GM04504 (cell line): Measurements from ENCODE around the gene METTL8.
A peak's percentile ranks its signal among the peaks of the same experiment; 100 is the strongest.

Experiments used
- DNase-seq: peaks from one replicate; pipeline ENCODE4 v3.0.0-alpha.2; 2012; ENCODE audit warnings: low read depth

METTL8 gene, protein sequence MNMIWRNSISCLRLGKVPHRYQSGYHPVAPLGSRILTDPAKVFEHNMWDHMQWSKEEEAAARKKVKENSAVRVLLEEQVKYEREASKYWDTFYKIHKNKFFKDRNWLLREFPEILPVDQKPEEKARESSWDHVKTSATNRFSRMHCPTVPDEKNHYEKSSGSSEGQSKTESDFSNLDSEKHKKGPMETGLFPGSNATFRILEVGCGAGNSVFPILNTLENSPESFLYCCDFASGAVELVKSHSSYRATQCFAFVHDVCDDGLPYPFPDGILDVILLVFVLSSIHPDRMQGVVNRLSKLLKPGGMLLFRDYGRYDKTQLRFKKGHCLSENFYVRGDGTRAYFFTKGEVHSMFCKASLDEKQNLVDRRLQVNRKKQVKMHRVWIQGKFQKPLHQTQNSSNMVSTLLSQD

DNA sequence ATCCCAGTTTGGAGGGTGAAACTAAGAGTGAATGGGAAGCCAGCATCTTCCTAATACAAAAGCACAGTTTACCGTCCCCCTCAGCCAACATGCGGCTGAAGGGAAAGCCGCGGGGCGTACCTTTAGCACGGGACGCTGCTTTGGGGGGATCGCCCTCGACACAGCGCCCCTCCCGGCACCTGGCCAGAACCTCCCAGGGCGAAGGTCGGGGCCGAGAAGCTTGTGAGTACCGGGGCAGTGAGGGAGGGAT, at the start of gene METTL8:
TSS of gene METTL8 (minus strand) at position 228 of the 250 bp plus-strand sequence. CDS start 41,805 bp downstream, outside the sequence.
- no peak for DNase-seq

DNA sequence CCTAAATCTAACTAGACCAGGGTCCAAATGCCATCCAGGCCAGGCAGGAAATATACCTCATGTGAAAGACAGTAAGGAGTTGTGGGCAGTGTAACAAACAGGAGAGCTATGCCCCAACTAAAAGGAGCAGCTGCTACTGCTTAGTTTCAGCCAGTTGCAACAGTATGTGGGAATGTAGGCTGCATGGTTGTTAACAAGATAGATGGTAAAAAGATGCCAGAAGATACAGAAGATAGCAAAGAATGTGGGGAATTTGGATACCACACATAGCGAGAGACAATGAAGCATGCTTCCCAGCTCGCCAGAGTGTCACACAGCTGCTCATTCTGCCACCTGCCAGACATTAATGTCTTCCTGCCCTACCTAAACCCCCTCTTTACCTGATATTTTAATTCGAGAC, 49.1 kb upstream of the METTL8 start:
- DNase-seq: peak; percentile 67

DNA sequence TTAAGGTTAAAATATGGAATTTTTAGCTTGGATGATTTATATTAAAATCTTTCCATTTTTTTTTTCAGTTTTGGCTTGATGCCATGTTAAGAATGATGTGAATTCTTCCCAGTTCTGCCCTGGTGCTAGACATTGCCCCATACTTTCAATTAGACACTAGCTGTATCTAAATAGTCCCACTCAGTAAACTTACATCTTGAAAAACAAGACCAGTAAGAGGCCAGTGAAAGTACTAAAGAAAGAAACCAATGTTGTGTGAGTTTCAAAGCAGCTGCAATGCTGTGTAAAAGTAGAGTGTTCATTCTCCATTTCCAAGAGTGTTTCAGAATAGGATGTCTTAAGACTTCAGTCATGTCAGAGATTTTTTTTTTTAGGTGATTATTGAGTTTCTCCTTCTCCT, 48.5 kb upstream of the METTL8 start:
- DNase-seq: no peak

DNA sequence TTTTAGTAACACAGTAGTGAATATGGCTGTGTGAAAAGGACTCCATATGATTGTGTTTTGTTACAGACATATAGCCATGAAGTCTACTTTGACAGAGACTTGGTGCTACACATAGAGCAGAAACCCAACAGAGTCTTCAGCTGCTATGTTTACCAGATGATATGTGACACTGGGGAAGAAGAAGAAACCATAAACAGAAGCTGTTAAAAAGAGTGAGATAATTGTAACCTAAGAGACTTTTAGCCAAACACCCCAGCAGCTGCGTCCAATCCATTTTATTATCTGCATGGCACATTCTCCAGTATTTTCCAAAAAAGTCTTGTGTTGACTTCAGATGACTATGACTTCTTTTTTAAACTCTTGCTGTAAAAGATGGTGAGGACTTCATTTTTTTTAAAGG, 47.1 kb upstream of the METTL8 start:
- DNase-seq: no peak

DNA sequence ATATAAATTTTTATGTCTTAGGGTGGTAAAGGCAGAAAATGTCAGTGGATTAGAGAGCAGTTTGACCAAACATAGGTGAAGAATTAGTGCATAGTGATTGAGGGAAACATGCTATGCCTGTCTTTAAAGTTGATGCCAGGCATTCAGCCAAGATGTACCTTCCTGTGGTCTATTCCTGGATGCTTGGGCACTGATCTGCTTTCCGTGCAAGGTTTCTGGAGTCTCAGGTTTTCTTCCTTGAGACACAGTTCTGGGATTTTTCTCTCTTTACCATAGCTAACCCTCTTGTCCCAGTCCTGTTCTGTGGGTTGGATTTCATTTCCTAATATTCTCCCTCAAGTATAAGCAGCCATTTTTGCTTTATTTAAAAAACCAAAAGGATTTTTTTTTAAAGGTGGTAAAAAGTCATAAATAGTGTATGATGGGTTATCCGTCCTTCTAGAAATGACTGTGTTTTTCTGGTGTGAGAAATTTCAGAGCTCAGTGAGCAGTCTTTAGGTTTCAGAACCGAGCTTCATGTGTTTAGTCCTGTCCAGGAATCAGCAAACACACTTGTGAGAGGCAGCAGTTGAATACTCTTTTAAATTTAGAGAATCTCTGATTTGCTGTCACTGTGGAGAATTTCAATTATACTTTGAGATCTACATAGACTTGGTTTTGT, 45.5 kb upstream of the METTL8 start:
- DNase-seq: no peak

DNA sequence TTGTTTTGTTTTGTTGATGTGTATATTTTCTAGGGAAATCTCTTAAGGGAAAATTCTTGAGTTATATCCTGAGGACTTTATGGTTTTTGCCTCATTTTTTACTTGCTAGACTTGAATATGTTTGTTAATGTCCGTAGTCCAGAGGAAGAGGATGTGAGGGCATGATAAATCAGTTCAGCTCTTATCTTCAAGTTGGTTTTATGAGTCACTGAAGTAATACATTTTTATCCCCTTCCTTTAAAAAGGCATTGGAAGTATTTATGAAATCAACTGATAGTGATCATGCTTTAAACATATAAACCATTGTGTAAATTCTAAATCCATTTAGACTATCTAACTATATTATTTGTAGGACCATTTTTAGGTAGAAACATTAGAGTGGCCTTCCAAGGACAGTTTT, 44.6 kb upstream of the METTL8 start:
- DNase-seq: no peak

DNA sequence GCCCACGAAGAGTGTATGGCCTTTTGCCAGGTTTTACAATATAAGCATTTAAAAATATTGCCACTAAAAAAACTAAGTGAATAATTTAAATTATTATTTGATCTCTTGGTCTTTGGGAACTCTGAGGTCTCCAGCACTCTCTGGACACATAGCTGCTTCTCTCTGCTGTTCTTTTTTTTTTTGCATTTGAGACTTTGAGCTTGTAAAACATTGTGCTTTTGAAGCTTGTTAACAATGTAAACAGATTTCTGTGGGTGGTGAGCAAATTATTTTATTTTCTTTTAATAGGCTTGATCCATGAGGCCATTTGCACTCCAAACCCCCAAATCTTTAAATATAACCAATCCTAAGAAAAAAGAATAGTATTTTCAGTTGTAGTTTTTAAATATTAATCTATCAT, 42.2 kb upstream of the METTL8 start:
- DNase-seq: no peak

DNA sequence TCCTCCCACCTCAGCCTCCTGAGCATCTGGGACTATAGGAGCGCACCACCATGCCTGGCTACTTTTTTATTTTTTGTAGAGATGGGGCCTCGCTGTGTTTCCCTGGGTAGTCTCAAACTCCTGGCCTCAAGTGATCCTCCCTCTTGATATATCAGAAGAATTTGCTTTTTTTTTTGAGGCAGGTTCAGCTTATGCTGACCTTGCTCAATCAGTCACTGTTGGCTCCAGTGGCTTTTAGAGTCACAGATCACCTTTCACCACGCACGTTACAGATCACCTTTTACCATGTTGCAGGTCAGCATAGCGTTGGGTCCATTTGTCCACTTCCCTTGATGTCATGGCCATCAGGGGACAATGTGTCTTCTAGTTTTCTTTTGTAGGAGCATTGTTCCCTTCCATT, 36.3 kb upstream of the METTL8 start:
- DNase-seq: no peak

DNA sequence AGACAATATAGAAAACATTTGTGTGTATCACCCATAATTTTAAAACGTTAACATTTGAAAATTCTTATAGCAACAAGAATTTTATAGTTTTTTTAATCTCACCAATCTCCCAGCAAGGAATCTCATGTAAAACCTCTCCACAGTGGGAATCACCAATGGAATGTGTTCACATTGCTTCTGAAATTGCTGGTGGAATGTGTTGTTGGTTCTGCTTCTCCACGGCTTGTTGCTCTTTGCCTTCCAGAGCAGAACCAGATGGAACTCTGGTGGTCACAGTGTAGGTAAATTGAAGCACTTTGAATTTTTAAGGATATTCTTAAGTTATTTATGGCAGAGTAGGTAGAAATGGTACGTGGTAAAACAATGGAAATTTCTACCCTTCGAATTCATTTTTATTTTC, 35.4 kb upstream of the METTL8 start:
- DNase-seq: no peak

DNA sequence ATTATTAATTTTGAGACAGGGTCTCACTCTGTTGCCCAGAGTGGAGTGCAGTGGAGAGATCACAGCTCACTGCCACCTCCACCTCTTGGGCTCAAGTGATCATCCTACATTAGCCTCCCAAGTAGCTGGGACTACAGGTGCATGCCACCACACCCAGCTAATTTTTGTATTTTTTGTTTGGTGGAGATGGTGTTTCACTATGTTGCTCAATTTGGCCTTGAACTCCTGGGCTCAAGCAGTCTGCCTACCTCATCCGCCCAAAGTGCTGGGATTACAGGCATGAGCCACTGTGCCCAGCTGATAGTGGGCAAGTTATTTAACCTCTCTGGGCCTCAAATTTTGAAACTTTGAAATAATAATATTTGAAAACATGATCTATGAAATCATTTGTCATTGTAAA, 26.7 kb upstream of the METTL8 start:
- DNase-seq: no peak

DNA sequence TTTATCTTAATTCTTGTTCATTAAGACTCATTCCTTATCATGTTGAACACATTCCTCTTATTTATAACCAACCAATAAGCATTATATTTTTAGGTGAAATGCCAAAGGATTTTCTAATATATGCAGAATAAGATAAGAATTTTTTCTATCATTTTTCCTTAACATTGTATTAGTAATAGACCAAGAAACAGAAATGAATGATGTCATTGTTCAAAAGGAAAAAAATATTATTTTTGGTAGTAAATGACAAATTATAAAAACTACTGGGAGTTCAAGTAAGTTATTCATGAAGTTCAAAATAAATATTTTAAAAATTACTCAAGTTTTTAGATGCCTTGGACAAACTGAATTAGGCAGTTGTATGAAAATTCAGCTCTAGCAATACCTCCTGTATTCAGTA, 25.7 kb upstream of the METTL8 start:
- no peak for DNase-seq

DNA sequence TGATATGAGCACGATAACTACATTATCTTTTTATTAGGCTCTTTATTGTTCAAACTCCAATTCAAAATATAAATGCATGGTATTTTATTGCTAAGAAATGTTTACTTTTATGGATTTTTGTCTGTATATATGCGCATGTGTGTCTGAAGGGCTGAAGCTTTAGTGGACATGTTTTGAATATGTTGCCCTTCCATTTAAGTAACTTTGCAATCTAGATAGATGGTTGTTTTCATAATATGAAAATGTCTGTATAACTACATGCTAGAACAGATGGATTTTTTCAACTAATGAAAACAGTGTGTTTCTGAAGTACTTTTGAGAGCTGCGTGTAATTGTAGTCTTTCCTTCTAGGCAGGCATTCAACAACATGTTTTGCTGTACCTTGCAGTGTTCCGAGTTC, 19.0 kb upstream of the METTL8 start:
- DNase-seq: no peak

DNA sequence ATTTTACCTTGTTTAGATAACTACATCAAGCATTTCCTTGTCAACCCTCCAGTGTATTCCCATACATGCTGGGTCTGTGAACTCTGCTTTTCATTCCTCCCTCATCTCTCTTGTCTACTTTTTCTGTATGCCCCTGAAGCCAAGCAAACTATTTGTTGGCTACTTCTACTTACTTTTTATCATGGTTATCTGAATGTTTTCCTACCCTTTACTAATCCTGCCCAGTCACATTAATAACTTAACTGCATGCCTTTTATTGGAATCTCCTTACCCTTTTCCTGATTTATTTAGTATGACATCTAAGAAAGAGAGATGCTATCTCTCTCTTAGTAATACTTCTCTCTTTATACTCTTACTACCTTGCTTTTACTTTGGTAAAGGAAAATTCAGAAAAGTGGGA, 17.3 kb upstream of the METTL8 start:
- no peak for DNase-seq

DNA sequence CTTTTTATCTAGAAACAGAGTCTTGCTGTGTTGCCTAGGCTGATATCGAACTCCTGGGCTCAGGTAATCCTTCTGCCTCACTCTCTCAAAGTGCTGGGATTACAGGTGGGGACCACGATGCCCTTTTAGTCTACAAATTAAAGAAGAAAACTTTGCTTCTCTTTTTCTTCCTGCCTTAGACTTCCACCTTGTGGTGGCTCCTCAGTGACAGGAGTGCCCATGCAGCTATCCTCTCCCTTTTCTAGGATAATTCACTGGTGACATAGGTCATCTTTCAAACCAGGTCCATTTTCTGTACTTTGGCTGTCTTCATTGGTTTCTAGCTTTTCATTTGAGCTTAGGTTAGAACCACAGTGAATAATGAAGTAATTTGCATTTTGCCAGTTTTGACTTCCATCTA, 13.9 kb upstream of the METTL8 start:
- DNase-seq: no peak

DNA sequence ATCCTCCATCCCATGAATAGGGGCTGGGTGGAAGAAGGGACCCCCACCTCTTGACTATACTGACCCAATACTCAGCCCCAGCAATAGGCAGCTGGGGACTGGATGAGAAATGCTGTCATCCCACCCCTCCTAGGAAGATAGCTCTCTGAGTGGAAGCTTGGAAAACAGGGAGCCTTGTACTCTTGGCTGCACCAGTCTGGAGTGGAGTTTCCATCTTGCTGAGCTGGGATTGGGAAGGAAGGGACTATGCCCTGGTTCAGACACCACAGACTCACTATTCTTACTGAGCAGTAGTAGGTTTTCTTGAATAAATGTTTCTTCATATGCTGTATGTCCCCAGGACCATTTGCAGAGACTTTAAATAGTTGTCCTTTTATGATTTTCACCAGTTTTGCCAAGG, 7.7 kb upstream of the METTL8 start:
- no peak for DNase-seq

DNA sequence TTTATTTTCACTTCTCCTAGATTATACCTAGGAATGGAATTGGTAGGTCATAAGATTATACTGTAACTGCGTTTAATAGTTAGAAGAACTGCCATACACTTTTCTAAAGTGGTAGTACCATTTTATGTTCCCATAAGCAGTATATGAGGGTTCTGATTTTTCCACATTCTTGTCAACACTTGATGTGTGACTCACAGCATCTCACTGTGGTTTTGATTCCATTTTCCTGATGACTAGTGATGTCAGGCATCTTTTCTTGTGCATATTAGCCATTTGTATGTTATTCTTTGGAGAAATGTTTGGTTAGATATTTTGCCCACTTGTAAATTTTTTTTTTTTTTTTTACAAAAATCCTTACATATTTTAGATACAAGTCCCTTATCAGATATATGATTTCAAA, 2.5 kb upstream of the METTL8 start:
- DNase-seq: no peak

DNA sequence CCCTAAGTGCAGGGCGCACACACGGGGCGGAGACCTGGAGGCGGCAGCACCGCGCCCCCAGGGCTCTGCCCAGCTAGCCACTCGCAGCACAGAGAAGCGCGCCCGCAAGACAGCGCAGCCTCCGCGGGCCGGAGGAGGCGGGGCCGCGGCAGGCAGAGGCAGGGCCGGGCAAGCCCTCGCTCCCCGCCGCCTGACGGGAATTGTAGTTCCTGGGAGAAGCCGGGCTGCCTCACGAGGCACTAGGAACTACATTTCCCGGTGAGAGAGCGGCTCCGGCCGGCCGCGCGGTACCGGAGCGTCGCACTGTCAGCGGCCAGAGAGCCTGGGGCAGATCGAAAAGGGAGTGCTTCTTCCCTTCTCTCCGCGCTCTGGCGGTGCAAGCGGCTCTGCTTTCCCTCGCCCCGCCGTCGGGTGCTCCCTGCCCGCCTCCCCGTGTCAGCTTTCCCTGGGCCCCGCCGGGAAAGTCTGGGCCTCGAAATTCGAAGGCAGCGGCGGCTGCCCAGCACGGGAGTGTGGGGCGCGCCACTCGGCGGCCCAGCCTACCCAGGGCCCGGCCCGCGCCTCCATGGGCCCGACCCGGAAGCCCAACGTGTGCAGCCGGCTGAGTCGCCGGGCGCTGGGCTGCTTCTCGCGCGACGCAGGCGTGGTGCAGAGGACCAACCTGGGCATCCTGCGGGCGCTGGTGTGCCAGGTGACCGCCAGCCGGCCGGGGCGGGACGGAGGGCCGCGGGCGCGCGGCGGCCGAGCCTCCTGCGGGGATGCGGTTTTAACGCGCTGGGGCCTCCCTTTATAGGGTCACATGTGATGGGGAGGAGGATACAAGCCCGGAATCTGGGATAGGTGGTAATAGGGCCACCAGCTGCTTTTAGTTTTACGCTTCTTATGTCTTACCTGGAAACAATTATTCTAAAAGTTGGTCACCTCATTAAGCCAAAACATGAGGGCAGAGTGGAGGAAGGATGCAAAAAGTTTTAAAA, 511 bp upstream of the METTL8 start, which contains the start of gene DCAF17:
TSS of gene DCAF17 (plus strand) at position 214 of the 977 bp plus-strand sequence. CDS start at position 566, 352 bp downstream.
- peak; percentile 92 for DNase-seq

DNA sequence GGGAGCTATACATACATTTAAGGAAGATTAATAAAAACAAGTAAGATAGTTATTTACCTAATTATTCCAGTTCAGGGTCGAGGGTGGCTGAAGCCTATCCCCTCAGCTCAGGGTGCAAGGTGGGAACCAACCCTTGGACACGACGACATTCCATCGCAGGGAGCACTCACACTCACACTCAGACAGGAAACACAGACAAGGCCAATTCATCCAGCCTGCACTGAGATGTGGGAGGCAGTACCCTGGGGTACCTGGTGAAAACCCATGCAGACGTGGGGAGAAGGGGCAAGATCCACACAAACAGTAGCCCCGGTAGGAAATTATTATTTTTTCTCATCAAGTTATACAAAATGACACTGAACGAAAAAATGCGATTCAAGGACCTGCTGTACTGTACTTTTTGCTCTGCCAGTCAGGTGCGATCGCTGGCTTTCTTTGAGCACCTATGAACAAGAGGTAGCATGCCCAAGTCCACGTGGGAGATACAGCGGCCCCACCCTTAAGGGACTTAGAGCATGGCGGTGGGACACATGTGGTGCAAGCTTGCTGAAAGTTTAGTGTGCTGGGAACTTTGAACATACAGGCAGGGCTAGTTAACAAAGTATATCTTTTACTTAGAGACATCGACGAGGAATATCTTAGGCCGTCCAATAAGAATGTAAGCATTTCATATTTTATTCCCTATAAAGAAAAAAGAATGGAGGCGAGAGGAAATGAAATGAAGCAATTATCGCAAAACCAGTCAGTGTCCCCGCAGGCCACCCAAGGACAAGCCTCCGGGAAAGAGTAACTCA, 624 bp downstream of the METTL8 start:
- DNase-seq: no peak

DNA sequence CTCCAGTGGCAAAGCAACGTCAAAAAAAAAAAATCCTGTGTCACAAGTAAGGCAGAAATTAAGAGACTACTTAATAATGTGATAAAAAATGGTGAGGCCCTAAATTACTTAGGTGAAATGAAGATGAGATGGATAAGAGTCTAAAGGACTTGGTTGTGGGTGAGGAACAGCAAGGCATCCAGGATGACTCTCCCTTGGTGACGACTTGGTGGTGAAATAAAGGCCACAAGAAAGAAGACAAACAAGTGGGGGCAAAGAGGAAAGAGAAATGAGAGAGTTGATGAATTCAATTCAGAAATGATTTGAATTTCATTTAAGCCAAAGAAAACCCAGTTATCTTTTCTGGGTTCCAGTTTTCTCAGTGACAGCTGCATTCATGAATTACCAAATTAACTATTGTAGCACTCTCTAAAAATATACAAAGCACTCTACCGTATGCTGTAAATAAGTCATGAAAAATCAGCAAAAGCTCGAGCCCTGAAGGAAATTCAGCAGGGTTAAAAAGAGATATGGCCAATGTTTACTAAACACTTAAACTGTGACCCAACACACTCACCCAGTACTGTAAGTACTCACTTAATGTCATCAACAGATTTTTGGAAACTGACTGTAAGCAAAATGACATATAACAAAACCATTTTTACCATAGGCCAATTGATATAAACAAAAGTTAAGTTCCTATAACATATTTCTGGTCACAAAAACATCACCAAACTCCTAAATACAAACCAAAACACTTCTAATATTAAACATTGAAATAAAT, 1.4 kb downstream of the METTL8 start:
- no peak for DNase-seq

DNA sequence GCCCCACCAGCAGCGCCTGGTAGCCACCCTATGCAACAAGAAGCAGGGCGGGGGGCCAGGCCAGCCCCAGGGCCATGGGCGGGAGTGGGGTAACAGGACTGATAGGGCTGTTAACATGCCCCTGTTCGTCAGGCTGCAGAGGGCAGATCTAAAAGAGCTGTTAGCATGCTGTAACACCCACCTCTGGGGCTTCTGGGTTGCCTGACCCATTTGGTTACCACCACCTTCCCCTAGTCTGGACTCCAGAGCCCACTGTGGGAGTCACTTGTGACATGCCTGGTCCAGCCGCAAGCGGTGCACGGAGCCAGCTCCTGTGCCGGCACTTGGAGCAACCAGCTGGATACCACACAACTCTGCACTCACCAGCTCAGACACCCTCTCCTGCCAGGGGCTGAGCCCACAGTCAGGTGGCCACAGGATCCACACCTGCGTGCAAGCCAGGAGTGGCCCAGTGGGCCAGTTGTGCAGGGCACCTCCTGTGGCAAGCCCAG, 2.1 kb downstream of the METTL8 start:
- no peak for DNase-seq
